Suppressor macrophage treated with lipopolysaccharide for 1 hour (primary cell): ENCODE measurements around the gene RRP7A.
"Not testable (repeated sequence)": the region's sequence is repeated elsewhere in the genome, so short reads cannot be mapped to it uniquely, and the experiment has no call there.

Experiments used
- DNase-seq, 3 donors: peaks; one replicate each; pipeline ENCODE4 v3.0.0-alpha.2; 2020 to 2022

The RRP7A gene

DNA sequence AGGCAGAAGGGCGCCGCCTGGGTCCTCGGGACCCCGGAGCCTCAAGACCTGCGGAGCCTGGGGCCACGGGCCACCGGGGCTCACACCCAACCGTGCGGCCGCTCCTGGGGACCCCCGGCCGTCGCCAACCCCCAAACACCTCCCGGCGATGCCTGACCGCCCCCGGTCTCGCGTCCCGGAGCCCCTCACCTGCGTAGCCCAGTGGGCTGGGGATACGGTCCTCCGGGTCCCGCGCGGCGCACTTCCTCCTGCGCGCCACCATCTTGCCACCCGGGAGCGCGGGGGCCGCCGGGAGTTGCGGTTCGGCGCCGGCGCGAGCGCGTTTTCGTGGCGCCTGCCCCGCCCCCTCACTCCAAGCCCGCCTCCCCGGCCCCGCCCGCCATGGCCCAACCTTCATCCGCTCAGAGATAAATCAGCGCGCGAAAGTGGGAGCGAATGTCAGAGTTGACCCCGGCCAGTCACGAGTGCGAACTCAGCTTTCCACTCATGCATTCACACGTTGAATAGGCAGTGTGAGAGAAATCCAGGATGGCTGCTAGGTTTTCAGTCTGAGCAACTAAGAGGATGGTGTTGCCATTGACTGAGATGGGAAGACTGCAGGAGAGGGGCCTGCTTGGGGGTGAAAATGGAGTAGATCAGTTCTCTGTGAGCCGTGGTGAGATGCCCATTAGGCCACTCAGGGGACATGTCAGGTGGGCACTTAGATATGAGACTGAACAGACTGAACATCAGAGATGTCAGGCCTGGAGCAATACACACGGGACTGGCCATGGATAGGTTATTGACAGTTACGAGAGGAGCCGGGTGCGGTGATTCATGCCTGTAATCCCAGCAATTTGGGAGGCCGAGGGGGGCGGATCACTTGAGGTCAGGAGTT is at the start of gene RRP7A:
Gene RRP7A, minus strand, starts transcription at position 272 of the 877 bp plus-strand sequence. Its CDS starts 10 bp downstream, at position 262.
- DNase-seq: peak; percentile 90 to 95 (median 91)

DNA sequence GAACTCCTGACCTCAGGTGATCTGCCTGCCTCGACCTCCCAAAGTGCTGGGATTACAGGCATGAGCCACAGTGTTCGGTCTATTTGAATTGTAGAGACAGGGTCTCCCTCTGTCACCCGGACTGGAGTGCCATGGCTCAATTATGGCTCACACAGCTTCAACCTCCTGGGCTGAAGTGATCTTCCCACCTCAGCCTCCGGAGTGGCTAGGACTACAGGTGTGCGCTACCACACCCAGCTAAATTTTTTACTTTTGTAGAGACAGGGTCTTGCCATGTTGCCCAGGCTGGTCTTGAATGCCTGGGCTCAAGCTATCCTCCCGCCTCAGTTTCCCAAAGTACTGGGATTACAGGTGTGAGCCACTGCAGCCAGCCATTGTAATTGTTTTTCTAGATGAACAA is 48.4 kb upstream of the RRP7A start:
- not testable (repeated sequence) for DNase-seq

DNA sequence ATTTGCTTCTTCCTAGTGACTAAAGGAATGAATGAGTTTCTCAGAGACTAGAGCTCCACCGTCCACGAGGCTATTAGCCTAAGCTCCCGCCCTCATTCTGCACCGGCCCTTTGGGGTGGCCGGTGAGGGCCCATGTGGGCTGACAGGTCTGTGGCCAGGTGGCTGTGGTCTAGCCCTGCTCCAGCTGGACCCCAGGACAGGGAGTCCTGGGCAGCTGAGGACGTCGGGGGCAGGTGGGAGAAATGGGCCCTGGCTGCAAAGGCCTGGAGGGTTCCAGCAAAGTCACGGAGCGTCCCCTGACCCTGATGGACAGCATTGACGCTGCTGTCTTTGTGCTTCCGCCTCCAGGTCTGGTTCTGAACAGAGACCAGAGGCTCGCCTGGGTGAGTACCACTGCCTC is 46.4 kb upstream of the RRP7A start:
- DNase-seq: no peak

GRCh38 chr22:42564699-42565098 is 45.1 kb upstream of the RRP7A start:
- no peak for DNase-seq

- not testable (repeated sequence) for DNase-seq
Observed at GRCh38 chr22:42563943-42564342, 44.3 kb upstream of the RRP7A start.

DNA sequence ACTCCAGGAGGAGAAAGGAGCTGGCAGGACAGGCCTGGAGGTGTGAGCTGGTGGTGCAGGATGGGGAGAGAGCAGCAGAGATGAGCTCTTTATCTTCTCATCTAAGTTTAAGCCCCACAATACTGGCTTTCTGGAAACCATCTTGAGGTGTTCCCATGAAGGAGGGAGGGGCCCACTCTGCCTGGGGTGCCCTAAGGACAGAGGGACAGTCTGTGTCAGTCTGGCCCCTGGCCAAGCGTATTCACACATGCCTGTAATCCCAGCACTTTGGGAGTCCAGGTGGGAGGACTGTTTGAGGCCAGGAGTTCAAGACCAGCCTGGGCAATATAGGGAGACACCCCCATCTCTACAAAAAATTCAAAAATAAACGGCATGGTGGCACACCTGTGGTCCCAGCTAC is 43.1 kb upstream of the RRP7A start:
- no peak for DNase-seq

DNA sequence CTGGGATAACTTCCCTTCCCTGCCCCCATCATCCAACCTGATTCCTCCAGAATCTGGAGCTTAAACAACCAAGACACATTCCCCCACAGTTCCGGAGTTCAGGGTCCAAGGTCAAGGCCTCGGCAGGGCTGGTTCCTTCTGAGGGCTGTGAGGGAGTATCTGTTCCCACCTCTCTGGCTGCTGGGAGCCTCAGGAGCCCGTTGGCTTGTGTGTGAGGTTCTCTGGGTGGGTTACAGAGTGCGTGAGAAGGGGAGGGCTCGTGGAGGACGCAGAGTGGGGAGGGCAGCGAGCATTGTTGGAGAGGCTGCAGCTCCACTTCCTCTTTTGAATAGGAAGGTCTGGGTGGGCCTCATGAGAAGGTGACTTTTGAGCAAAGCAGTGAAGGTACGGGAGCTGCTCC is 42.7 kb upstream of the RRP7A start:
- DNase-seq: no peak

- DNase-seq: no peak
Observed at GRCh38 chr22:42561856-42562255, 42.3 kb upstream of the RRP7A start.

- peak in 2 of 3 donors; percentile 36 to 57 for DNase-seq
Observed at GRCh38 chr22:42560781-42561180, 41.2 kb upstream of the RRP7A start.

DNA sequence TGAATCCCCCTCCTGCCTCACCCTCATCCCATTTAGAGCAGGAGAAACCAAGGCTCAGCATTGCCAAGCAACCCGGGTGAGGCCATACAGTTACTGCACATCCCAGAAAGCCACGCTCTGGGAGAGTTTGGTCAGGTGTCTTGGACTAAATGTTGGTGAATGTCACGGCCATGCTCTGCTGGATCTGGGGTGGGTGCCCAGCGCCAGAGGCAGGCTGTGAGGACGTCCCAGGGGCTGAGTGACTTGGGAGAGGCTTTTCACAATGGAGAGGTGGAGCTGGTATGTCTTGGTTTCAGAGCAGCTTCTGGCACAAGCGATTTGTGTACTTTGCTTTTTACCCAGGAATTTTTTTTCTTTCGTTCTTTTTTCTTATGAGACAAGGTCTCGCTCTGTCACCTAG is 40.8 kb upstream of the RRP7A start:
- no peak for DNase-seq

DNA sequence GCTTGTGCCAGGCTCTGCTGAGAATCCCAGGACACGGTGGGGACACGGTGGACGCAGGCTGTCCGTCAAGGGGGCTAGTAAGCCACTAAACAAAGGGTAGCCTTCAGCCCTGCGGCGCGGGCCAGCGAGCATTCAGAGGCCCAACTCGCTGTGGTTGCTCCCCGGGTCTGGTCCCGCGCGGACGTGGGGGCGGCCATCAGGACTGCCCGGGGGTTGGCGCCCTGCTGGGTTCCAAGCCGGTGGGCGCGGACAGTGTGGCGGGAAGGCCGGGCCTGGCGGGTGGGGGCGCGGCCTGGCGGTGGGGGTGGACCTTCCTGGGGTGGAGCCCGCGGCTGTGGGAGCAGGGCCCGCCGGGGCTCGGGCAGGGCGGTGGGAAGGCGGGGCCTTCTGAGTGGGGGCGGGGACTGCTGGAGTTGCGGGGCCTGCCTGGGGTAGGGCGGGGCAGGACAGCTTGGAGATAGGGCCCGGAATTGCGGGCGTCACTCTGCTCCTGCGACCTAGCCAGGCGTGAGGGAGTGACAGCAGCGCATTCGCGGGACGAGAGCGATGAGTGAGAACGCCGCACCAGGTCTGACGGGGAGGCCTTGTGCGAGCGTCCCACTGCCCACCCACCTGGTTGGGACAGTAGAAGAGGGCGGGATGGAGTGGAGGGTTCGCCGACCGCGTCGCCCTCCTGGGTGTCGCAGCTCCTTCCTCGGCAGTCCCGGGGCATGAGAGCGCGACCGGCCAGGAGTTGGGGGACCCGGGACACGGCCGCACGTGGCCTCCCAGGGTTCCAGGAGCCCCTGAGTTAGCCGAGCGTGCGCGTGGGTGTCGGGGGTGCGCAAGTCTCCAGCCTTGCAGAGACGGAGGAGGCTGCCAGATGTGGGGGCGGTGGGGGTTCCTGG is 34.1 kb upstream of the RRP7A start, which contains the start of gene SERHL2:
Gene SERHL2, plus strand, starts transcription at position 482 of the 887 bp plus-strand sequence. Its CDS starts 65 bp downstream, at position 547.
- DNase-seq: peak; percentile 84 to 91 (median 84)

GRCh38 chr22:42552294-42552647 is 32.7 kb upstream of the RRP7A start:
- not testable (repeated sequence) for DNase-seq

DNA sequence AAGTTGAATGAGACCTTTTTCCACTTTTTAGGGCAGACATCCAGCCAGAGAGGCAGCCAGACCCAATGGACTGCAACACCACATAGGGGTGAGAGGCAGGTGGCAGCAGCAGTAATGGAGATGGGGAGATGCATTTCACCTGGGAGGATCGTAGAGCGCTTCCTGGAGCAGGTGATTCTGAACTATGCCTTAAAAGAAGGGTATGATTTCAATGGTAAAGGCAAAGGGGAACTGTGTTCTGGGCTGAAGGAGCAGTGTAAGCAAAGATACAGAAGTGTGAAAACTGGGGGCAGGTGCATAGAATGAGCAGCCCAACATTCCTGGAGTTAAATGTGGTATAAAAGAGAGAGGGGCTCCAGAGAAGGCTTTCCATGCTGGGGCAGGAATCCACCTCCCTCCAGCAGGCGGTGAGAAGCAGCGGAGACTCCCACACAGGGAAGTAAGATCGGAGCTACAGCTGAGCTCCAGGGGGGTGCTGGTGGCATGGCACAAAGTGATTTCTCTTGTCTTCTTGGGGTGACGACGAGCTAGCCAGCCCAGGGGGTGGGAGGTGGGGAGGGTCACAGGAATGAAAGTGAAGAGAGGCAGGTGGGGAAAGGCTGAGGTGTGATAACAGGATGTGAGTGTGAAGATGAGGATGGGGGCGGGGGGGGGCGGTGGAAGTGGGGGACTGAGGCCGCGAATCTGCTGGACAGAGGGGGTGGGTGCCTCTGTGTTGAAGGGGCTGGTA is 29.9 kb upstream of the RRP7A start:
- no peak for DNase-seq

- no peak for DNase-seq
Observed at GRCh38 chr22:42548597-42549330, 29.2 kb upstream of the RRP7A start.

- not testable (repeated sequence) for DNase-seq
Observed at GRCh38 chr22:42548126-42548525, 28.5 kb upstream of the RRP7A start.

GRCh38 chr22:42547562-42547961 is 28.0 kb upstream of the RRP7A start:
- DNase-seq: no peak

GRCh38 chr22:42544686-42545085 is 25.1 kb upstream of the RRP7A start:
- DNase-seq: no peak

DNA sequence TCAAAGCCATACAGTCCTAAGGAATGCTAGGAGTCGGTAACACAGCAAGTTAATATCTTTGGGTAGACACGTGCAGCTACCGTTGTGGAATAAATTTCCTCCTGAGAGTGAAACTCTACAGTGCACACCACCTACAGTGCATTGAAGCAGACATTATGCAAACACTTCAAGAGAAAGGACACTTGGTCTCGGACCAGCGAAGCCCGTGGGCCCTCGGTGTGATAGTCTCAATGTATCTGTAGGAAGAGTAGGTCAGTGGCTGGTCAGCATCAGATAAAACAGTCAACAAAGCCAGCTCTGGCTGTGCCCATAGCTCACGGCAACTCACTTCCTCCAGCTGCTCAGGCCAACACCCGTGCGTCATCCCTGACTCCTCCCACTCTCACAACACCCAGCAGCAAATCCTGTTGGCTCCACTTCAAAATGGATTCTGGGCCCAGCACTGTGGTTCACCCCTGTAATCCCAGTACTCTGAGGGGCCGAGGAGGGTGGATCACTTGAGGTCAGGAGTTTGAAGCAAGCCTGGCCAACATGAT is 19.7 kb upstream of the RRP7A start:
- DNase-seq: not testable (repeated sequence)

DNA sequence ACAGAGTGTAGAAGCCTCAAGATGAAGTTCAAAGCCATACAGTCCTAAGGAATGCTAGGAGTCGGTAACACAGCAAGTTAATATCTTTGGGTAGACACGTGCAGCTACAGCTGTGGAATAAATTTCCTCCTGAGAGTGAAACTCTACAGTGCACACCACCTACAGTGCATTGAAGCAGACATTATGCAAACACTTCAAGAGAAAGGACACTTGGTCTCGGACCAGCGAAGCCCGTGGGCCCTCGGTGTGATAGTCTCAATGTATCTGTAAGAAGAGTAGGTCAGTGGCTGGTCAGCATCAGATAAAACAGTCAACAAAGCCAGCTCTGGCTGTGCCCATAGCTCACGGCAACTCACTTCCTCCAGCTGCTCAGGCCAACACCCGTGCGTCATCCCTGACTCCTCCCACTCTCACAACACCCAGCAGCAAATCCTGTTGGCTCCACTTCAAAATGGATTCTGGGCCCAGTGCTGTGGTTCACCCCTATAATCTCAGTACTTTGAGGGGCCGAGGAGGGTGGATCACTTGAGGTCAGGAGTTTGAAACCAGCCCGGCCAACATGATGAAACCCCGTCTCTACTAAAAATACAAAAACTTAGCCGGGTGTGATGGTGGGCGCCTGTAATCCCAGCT is 17.7 kb upstream of the RRP7A start:
- not testable (repeated sequence) for DNase-seq

- DNase-seq: not testable (repeated sequence)
Observed at GRCh38 chr22:42536634-42537033, 17.0 kb upstream of the RRP7A start.

- DNase-seq: no peak
Observed at GRCh38 chr22:42536166-42536565, 16.6 kb upstream of the RRP7A start.
